Keratinocyte (primary cell): ENCODE results near the gene ZNF438.

Source experiments
- CTCF ChIP-seq, 3 experiments: IDR thresholded peaks in 1 of 3; conservative IDR thresholded peaks in 1 of 3; optimal IDR thresholded peaks in 1 of 3; 2 replicates in 2 of 3; 3 replicates in 1 of 3; pipeline versions ENCODE3 to v1.5.1; 2011; ENCODE audit warnings: low read length in 3 of 3, mild to moderate bottlenecking in 3 of 3, moderate library complexity in 2 of 3, control low read depth in 1 of 3, inconsistent platforms in 1 of 3; ENCODE audit not compliant: insufficient read depth in 2 of 3; ENCODE audit errors: extremely low read depth in 1 of 3
- EZH2 ChIP-seq: IDR thresholded peaks from one replicate; pipeline ENCODE4 v1.6.1; 2012; ENCODE audit warnings: inconsistent platforms, mild to moderate bottlenecking, low read length, moderate library complexity

- TF ChIP-seq EZH2 (no peak), CTCF (optimal IDR thresholded peaks at IDR 0.05 in 1 of 3, IDR thresholded peaks at IDR 0.05 in 1 of 3, conservative IDR thresholded peaks at IDR 0.05 in 1 of 3; ENCODE audit: extremely low read depth in 1 of 3, insufficient read depth in 2 of 3, low read length in 3 of 3) (no peak)
Observed at GRCh38 chr10:30863516-30864210, 168.0 kb downstream of the ZNF438 start.
